Activated CD8-positive, alpha-beta memory T cell treated with anti-CD3 and anti-CD28 coated beads for 24 hours (primary cell): ENCODE data around the gene SLC4A11.
A peak's percentile ranks its signal among the peaks of the same experiment; 100 is the strongest.
"Not testable (repeated sequence)": the region's sequence is repeated elsewhere in the genome, so short reads cannot be mapped to it uniquely, and the experiment has no call there.

Source experiments
- DNase-seq: peaks from one replicate; pipeline ENCODE4 v3.0.0-alpha.2; 2020

Gene SLC4A11

DNA sequence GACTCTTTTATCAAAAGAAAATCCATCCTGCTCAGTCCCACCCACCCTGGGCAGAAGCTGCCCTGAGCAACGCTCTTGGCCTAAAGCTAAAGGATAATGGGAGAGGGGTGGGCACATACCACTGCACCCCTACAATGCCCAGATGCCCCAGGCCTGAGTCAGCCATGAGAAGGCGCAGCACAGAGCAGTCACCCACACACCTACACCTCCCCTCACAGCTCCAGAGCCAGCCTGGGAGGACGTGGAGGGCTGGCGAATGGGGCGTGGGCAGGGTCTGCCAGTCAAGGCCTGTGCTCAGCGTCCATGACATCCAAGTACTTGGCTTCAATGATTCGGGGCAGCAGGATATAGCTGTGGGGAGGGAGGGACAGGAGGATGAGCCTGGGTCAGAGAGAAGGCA, 11.5 kb downstream of the SLC4A11 start:
- DNase-seq = no peak

DNA sequence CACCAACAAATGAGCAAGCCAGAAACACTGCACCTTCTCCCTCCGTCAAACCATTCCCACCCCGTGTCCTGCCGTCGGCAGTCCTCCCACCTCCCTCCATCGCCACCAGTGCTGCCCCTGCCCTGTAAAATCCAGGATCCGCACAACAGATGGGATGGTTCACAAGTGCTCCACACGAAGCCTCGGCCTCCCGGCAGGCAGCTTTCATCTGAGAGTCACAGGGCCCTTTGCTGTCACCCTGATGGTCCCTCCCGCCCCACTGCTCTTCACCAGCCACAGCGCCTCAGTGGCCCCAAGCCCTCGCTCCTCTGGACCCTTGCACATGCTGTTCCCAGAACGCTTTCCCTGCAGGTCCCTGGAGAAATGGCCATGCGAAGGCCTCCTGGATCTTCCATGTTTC, 12.1 kb downstream of the SLC4A11 start:
- DNase-seq = no peak

DNA sequence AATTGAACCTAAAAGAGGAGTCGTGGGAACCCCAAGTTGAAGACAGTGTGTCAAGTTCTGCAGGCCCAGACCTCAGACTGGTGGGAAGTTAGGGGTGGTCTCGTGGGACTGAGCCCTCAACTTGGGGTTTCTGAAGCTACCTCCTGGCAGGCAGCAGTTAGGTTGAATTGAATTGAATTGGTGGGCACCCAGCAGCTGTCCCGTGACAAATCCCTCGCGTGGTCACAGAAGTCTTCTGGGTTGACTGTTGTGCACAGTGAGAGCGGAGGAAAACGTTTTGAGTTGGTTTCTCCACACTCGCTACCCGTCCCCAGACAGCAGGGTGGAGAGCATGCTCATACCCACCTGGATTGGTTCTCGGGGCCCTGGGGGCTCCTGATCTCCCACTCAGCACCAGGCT, 12.9 kb downstream of the SLC4A11 start:
- no peak for DNase-seq

DNA sequence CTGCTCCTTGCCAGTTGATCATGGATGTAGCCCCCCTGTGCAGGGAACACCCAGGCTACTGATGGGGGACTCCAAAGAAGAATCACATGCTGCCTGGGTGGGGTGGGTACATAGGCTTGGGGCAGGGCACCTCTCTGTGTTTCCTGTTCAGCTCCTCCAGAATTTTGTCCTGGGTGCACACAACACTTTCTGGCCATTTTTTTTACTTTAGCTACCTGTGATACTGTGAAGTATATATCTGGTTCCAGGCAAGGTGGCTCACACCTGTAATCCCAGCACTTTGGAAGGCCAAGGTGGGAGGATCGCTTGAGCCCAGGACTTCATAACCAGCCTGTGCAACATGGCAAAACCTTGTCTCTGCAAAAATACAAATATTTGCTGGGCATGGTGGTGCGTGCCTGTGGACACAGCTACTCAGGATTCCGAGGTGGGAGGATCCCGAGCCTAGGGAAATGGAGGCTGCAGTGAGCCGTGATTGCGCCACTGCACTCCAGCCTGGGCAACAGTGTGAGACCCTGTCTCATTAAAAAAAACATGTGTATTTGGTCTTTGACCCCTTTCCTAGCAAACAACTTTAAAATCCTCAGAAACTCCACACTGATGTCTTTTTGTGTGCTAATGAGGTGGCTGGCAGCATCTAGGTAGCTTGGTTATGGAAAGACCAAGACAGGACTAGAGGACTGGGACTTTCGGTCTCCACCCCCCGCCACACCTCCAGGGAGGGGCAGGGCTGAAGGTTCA, 14.1 kb downstream of the SLC4A11 start:
- no peak for DNase-seq

DNA sequence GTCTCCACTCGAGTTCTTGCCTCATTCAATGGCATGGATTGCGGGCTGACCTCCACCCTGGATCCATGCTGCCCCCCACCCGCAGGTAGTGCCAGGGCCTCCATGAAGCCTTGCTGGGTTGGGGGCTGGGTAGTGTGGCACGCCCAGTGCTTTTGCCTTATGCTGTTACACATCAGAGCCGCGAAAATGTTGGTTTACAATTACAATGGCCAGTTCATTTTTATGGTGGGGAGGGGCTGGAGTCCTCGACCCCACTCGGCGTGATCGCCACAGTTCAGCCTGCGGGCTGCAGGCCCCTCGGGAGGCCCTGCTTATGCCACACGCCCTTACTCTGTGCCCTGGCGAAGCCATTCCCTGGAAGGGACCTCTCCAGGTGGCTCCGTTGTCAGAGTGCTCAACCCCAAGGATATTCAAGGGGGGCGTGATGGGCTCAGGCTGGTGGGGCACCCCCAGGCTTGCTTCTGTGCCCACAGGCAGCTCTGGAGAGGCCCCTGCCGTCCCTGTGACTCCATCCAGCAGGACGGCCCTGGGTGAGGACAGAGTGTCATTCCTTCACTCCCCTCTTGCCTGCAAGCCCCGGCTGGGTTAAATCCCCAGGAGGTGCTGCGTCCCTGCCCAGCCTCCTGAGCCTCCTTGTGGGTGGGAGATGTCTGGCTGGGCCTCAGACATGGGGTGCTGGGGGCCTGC, 14.9 kb downstream of the SLC4A11 start:
- DNase-seq = no peak

DNA sequence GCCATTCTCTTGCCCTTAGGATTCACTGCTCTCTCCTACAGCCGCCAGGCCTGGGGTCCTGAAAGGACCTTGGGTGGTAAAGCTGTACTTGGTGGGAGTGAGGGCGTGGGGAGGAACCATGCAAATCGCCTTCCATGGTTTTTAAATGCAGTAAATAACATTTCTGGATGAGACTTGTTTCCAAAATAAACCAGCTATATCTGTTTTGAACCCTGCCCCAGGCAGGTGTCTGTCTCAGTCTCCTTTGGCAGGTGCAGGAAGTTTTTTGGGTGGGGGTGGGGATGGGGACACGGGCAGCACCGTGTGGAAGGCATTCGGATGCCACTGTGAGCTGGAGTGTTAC, 15.4 kb downstream of the SLC4A11 start:
- no peak for DNase-seq

DNA sequence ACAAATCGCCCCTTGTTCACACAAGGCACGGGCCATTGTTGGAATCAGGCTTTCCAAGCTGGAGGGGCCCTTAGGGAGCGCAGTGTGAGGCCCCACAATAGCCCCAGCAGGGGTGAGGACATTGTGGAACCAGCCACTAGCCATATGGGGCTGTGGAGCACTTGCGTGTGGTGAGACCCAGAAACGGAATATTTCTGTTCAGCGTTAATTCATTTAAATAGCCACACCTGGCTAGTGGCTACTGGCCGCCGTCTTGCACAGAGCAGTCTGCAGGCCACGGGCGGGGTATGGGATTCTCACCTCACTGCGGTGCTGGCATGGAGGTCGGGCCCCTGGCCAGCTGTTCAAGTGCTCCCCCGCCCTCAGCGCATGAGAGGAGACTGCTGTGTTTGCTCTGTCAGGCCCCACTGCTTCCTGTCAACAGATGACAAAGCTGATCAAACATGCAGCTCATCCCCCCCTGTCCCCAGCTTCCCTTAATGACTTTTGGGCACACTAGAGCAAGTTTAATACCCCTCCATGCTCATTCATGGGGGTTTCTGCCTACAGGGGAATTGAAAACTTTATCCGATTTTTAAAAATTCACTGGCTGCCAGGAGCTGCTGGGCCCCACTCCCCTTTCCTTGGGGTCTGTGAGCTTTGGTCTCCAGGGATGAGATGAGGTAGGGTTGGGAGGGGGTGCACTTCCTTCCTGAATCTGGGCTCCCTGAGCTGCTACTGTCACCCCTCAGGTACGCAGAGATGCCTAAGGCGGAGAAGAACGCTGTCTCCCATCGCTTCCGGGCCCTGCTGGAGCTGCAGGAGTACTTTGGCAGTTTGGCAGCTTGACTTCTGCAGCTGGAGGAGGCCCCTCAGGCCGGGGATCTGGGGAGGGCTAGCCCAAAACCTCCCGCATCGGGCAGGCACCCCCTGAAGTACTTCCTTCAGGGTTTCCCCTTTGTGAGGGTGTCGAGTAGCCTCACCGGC, 16.1 kb downstream of the SLC4A11 start:
- no peak for DNase-seq

DNA sequence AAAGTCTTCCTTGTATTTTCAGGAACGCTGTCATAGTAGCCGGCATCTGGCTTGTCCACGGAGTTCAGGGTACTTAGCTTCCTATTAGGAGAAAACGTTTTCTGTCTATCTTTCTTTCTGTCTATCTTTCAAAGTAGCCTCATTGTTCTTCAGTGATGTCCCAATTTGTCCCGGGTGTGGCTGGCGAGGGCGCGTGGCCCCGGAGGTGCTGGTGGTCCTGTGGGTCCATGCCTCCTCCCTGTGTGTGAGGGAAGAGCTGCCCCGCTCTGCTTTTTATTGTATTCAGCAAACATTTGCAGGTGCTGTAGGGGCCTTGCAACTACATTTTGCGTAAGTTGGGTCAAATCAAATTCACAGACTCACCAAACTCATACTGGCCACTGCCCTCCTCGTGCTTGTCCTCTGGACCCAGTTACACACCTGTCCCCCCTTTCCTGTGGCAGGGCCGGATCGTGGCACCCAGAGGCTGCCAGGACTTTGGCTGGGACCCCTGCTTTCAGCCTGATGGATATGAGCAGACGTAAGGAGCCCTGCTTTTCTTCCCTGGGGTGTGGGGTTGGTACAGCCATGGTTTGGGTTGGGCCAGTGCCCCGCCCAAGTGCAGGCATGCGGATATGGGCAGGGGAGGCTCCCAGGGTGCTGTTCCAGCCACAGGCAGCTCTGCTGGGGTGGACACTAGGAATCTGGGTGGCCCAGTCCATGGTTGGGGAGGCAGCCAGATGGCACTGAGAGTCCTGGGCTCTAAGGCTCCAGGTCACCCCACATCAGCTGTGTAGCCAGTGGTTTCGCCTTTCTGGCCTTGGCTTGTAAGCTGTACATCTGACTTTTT, 17.4 kb downstream of the SLC4A11 start:
- no peak for DNase-seq

DNA sequence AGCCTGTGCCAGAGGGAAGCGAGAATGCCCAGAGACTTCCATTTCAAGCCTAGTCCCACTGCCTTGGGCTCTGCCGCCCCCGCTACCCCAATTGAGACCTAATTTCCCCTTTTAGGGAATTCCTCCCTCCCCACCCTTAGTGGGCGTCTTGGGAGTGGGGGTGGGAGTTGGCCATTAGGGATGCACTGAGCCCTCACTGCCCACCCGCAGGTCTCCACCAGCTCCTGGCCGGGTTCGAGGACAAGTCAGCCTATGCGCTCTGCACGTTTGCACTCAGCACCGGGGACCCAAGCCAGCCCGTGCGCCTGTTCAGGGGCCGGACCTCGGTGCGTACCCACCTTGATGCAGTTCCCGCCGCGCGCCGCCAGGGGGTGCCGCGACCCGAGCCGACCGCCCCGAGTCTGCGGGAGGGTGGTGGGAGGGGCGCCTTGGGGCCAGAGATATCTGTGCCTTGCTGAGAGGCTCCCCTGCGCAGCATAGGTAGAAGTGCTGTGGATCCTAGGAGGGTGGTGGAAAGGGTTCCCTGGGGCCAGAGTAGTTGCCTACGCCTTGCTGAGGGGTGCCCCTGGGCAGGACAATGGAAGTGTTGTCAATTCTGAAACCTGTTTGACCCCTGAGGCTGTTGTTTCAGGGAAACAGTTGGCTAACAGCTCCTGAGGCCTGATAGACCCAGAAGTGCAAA, 20.5 kb downstream of the SLC4A11 start:
- DNase-seq = peak; percentile 93

DNA sequence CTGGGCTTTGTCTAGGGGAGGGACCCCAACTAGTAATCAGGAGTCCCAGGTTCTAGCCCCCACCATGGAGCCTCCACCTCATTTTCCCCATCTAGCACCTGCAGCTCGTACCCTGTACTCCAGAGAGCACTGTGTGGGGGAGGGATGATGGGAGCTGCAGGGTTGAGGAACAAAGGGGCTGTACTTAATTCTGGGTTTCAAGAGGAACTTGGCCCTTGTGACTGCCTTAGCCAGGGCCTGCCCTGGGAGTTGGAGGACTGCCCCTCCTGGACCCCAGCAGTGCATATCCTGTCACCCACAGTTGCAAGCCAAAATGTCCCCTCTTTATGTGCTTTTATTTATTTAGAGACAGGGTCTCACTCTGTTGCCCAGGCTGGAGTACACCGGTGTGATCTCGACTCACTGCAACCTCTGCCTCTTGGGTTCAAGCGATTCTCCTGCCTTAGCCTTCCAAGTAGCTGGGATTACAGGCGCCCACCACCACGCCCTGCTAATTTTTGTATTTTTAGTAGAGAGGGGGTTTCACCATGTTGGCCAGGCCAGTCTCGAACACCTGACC, 23.6 kb downstream of the SLC4A11 start:
- not testable (repeated sequence) for DNase-seq

DNA sequence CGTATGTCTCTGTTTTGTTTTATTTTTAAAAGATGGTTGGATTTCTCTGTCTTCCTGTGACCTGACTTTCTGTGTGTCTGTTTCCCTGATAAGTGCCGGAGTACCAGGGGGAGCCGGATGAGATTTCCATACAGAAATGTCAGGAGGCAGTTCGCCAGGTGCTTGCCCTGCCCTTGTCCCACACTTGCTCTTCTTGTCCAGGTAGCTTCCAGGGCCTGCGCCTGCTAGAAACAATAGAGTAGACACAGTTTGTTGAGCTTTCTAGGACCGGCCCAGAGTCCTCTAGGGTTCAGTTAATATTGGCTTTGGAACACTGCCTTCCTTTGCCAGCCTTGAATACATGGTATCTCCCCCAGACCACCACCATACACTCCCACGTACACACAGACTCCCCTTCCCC, 25.8 kb downstream of the SLC4A11 start:
- DNase-seq = no peak

DNA sequence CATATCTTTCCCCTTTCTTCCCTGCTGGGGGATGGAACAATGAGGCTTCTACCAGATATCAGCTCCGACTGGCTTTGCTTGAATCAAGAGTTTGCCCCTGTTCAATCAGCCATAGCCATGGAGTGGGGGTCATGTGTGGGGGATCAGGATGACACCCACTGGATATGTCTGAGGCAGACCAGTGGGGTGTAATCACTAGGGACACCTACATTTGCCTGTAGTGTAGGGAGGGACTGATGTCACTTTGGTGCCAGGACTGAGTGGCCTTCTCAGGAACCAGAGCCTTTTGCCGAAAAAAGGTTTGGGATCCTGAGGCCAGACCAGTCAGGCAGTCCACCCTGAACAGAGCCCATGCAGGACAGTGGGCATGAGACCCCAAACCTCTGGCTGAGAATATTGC, 28.6 kb downstream of the SLC4A11 start:
- no peak for DNase-seq

DNA sequence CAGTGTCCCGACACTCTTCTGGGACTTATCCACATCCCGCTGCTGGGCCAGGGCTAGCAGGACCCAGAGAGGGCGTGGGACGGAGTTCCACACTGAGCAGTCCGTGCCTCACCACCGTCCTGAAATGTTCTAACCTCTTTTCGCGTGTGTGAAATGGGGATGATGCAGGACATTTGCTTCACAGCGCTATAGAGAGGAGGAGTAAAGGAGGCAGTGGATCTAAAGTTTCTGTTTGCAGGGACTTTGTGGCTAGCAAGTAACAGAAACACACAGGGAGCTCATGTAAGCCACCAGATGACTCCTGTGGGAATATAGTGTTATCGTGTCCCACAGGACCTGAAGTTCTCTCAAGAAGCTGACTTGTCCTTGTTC, 29.1 kb downstream of the SLC4A11 start:
- DNase-seq = no peak

DNA sequence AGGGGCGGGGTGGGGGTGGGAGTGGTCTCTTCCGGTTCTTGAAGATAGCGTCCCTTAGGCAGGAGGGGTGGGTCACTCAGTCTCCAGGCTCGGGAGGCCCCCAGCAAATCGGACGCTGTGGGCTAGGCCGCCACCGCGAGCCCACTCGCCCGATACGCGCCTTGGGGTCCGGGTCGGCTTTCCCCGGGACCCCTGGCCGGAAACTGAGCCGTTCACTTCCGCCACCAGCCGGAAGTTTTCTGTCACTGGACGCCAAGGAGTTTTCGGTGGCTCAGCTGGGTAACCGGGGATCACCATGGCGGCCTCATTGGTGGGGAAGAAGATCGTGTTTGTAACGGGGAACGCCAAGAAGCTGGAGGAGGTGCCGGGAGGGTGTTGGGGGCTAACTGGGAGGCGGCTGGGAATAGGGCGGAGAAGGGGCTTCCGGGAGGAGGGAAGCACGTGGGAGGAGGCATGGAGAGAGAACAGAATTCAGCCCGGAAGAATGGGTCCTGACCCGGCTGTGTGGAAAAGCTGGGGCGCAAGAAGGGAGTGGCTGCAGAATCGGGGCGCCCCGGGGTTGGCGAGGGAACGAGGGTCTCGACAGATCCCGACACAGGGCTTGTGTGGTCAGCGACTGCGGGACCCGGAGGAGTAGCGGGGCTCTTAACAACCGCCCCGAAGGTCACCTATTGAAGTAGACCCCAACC, 29.6 kb downstream of the SLC4A11 start, which contains the start of gene ITPA:
TSS of gene ITPA (plus strand) at position 242 of the 689 bp plus-strand sequence. CDS start at position 296, 54 bp downstream.
- peak; percentile 86 for DNase-seq

DNA sequence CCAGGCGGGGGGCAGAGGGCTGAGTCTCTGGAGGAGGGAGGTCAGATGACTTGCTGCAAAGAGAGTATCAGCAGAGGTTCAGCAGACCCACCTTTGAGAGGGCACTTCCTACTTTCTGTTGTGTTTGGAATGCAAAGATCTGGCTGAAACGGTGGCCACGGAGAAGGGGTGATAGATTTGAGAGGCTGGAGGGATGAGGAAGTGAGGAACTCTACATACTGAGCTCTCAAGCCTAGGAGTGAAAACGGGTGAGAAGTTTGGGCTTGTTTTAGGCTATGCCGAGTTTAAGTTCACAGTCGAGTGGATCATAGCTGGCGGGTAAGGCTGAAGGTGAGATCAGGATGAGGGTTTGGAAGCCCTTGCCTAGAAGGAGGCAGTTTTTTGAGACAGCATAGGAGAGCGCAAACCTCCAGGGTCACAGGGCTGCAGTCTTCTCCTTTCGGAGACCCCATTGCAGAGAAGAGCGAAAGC, 30.2 kb downstream of the SLC4A11 start:
- no peak for DNase-seq

DNA sequence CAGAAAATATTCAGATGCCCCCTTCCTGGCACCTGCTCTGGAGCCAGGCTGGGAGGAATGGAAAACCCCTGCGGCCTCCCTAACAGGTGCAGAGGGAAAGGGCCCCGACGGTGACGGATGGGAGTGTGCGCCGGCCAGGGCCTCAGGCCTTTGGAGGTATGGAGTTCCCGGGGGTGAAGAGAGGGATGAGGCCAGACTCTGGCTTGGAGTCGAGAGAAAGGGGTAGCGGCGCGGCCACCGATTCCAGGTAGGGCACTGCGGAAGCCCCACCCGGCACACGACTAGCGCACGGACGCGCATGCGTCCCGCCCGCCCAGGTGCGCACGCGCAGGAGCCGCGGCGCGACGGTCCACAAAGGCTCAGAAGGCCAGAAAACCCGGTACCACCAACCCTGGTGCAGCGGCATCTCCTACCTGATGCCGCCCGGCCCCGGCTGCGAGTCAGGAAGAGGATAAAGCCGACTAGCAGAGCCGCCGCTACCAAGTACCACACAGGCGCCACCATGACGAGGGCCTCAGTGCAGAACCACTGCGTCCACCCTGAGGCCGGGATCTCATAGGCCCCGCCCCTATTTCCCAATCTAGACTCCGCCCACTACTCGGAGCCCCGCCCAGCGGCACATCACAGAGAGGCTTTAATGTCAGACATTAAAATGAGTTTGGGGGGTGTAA, 34.7 kb downstream of the SLC4A11 start, which contains the start of gene DDRGK1:
TSS of gene DDRGK1 (minus strand) at position 559 of the 671 bp plus-strand sequence. CDS start at position 504, 55 bp downstream.
- DNase-seq = peak; percentile 98

DNA sequence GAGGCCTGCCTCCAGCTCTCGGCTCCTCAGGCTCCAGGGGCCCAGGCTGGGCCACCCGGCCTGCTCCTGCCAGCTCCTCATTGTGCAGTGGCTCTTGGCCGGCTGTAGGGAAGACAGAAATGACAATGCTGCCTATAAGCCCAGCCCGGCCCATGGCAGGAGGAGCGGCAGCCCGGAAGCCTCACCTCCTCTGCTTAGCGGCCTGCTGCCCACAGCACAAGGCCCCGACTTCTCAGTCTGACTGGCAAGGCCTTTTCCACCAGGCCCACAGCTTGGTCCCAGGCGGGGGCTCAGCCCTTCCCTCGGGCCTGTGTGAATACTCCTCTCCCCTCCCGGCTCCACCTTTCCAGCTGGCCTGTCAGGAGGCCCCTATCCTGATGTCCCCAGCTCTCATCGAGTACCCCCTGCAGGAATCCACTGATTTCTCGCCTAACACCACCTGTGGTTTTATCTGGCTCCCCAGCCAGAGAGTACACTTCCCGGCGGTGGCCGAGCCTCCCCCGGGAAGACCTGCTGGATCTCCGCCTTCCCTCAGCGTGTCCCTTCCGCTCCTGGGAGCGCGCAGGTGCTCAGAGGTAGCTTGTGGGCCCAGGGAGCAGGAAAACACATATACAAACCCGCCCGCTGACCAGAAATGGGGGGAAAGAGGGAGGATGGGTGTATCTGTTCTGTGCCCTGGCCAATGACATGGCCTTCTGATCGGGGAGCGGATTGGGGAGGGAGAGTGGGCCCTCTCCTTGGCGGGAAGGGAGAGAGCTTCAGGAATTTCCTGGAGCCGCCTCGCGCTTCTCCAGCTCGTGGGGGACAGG, 35.5 kb downstream of the SLC4A11 start:
- peak; percentile 73 for DNase-seq

DNA sequence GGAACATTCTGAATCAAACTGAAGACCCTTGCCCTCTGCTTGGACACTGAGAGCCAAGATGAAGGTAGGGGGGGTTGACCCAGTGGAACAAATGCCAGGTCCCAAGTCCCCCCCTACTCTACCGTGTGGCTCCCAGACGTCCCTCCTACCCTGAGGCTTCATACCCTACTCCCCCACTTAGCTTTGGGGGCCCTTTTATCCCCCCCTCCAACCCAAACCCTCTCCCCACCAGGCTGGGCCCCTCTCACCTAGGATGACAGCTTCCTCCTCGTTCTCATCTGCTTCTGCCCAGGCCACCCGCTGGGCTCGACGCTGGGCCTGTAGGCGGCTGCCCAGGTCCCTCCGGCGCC, 36.0 kb downstream of the SLC4A11 start:
- no peak for DNase-seq
